Fibroblast of pulmonary artery (primary cell): ENCODE data around the gene ATP23.

ENCODE experiments used
- DNase-seq: peaks from one replicate; pipeline ENCODE4 v3.0.0-alpha.2; 2010; ENCODE audit warnings: low read depth
- H3K4me3 ChIP-seq: replicated peaks from 2 replicates; pipeline ENCODE4 v1.5.1; 2011; ENCODE audit warnings: low read depth, mild to moderate bottlenecking, control low read depth, low read length, moderate library complexity
- CTCF ChIP-seq: IDR thresholded peaks from 2 replicates; pipeline ENCODE4 v1.5.1; 2011; ENCODE audit warnings: mild to moderate bottlenecking, control low read depth, low read length, inconsistent platforms; ENCODE audit errors: missing control alignments

ATP23 gene

GRCh38 chr12:57993030-57993429 is 51.7 kb downstream of the ATP23 start:
- DNase-seq, result no peak
- no peak overlapping the region for H3K4me3 ChIP-seq
- TF ChIP-seq CTCF, result no peak

- no peak for TF ChIP-seq CTCF
- DNase-seq, result no peak
- H3K4me3 ChIP-seq, result no peak overlapping the region
These were observed 52.5 kb downstream of the ATP23 start for GRCh38 chr12:57993834-57994233.

GRCh38 chr12:57996520-57996919 is 55.2 kb downstream of the ATP23 start:
- no peak for DNase-seq
- no peak for TF ChIP-seq CTCF
- H3K4me3 ChIP-seq, result no peak overlapping the region

GRCh38 chr12:57998251-57998650 is 56.9 kb downstream of the ATP23 start:
- no peak overlapping the region for H3K4me3 ChIP-seq
- TF ChIP-seq CTCF, result no peak
- no peak for DNase-seq

GRCh38 chr12:58000499-58000898 is 59.1 kb downstream of the ATP23 start:
- no peak for DNase-seq
- no peak overlapping the region for H3K4me3 ChIP-seq
- no peak for TF ChIP-seq CTCF

- TF ChIP-seq CTCF, result no peak
- no peak for DNase-seq
- H3K4me3 ChIP-seq, result no peak overlapping the region
These were observed 66.5 kb downstream of the ATP23 start for GRCh38 chr12:58007875-58008274.

- H3K4me3 ChIP-seq, result no peak overlapping the region
- no peak for TF ChIP-seq CTCF
- DNase-seq, result no peak
These were observed 67.3 kb downstream of the ATP23 start for GRCh38 chr12:58008634-58009033.
